B cell (primary cell): ENCODE data around the gene ZPBP2. TPM values are rescaled to one million over a fixed set of nuclear protein-coding genes. Genes with fewer than 3 reads are reported as not detected.

Source experiments
- ATAC-seq: fragments of 200-7000 bp; cut with Tn5 transposase; one replicate; pipeline ENCODE4 v1.10.0; 2021; ENCODE audit warnings: low read depth, mild to moderate bottlenecking, moderate number of reproducible peaks, moderate library complexity
- CTCF ChIA-PET: fragments of 350-600 bp; sonication (Branson Sonifier 250); formaldehyde crosslinking; loops from one replicate; lab custom pipeline; 2021; ENCODE audit warnings: antibody characterized with exemption, inconsistent platforms; lab: Charles Lee
- POLR2A ChIA-PET: fragments of 350-600 bp; sonication (Branson Sonifier 250); formaldehyde crosslinking; loops from one replicate; lab custom pipeline; 2021; ENCODE audit warnings: antibody characterized with exemption; lab: Charles Lee
- DNase-seq: peaks from one replicate; pipeline ENCODE4 v3.0.0; 2013
- H2AFZ ChIP-seq: 2 replicates; pipeline ENCODE4 v1.6.1; 2012; ENCODE audit warnings: mild to moderate bottlenecking, low read depth, low read length; ENCODE audit not compliant: insufficient read depth, poor library complexity, severe bottlenecking
- H3K27ac ChIP-seq, 2 donors: 1 replicate in 1 of 2; 2 replicates in 1 of 2; pipeline ENCODE4 v1.5.1; 2012 to 2013; ENCODE audit warnings: low read length in 2 of 2, mild to moderate bottlenecking in 2 of 2, moderate library complexity in 1 of 2
- H3K27me3 ChIP-seq, 4 experiments: fragments of 200-600 bp in 1 of 4; sonication (generic) in 1 of 4; replicated peaks in 1 of 4; 1 replicate in 2 of 4; 2 replicates in 2 of 4; pipeline versions ENCODE4 v1.6.1 to v1.7.0; 2013 to 2016; ENCODE audit warnings: low read length in 3 of 4, mild to moderate bottlenecking in 2 of 4, mixed read lengths in 1 of 4, moderate library complexity in 1 of 4; ENCODE audit not compliant: insufficient read depth in 4 of 4, control insufficient read depth in 3 of 4; ENCODE audit errors: control extremely low read depth in 1 of 4
- H3K36me3 ChIP-seq, 2 experiments: replicated peaks in 1 of 2; 1 replicate in 1 of 2; 2 replicates in 1 of 2; pipeline versions ENCODE4 v1.6.1 to v1.7.1; 2013; ENCODE audit warnings: low read length in 1 of 2; ENCODE audit not compliant: insufficient read depth in 2 of 2, control insufficient read depth in 1 of 2; ENCODE audit errors: control extremely low read depth in 1 of 2, extremely low read depth in 1 of 2
- H3K4me1 ChIP-seq, 2 donors: fragments of 200-600 bp in 1 of 2; sonication (generic) in 1 of 2; 1 replicate in 1 of 2; 2 replicates in 1 of 2; pipeline versions ENCODE4 v1.5.1 to v1.6.1; 2013 to 2017; ENCODE audit warnings: low read length in 2 of 2; ENCODE audit not compliant: control insufficient read depth in 2 of 2, insufficient read depth in 2 of 2
- H3K4me2 ChIP-seq: replicated peaks from 2 replicates; pipeline ENCODE3; 2012; ENCODE audit warnings: mild to moderate bottlenecking, low read depth, low read length; ENCODE audit not compliant: poor library complexity, severe bottlenecking
- H3K4me3 ChIP-seq, 5 experiments: fragments of 200-600 bp in 1 of 5; sonication (generic) in 1 of 5; 1 replicate in 3 of 5; 2 replicates in 2 of 5; pipeline versions ENCODE4 v1.5.1 to v1.7.0; 2011 to 2016; ENCODE audit warnings: low read length in 4 of 5, mild to moderate bottlenecking in 4 of 5, low read depth in 2 of 5, control low read depth in 1 of 5, moderate library complexity in 1 of 5; ENCODE audit not compliant: insufficient read depth in 1 of 5; ENCODE audit errors: control extremely low read depth in 1 of 5, extremely low read depth in 1 of 5
- H3K79me2 ChIP-seq: fragments of 200-600 bp; sonication (generic); one replicate; pipeline ENCODE4 v1.6.0; 2016; ENCODE audit warnings: low read length; ENCODE audit not compliant: control insufficient read depth, insufficient read depth
- H3K9ac ChIP-seq: fragments of 200-600 bp; sonication (generic); 2 replicates; pipeline ENCODE4 v1.6.1; 2017; ENCODE audit warnings: mild to moderate bottlenecking, low read length, moderate library complexity
- H3K9me3 ChIP-seq, 3 donors: one replicate each; pipeline versions ENCODE4 v1.6.1 to v1.7.1; 2013; ENCODE audit warnings: low read length in 2 of 3; ENCODE audit not compliant: control insufficient read depth in 2 of 3, insufficient read depth in 1 of 3; ENCODE audit errors: control extremely low read depth in 1 of 3
- H4K20me1 ChIP-seq: 2 replicates; pipeline ENCODE4 v1.6.0; 2012; ENCODE audit warnings: mild to moderate bottlenecking, low read length; ENCODE audit not compliant: insufficient read depth, control insufficient read depth, poor library complexity, severe bottlenecking
- H3K27ac Mint-ChIP-seq: one replicate; pipeline ENCODE4 v1.8.0; 2021; ENCODE audit warnings: mixed read lengths
- H3K27me3 Mint-ChIP-seq: one replicate; pipeline ENCODE4 v1.8.0; 2021; ENCODE audit warnings: mixed read lengths
- H3K4me1 Mint-ChIP-seq: one replicate; pipeline ENCODE4 v1.8.0; 2021; ENCODE audit warnings: mixed read lengths
- H3K4me3 Mint-ChIP-seq: one replicate; pipeline ENCODE4 v1.8.0; 2021; ENCODE audit warnings: mixed read lengths
- H3K9me3 Mint-ChIP-seq: one replicate; pipeline ENCODE4 v1.8.0; 2022; ENCODE audit warnings: mixed read lengths; ENCODE audit not compliant: insufficient read depth
- EZH2 ChIP-seq: IDR thresholded peaks from 2 replicates; pipeline ENCODE4 v1.6.1; 2012; ENCODE audit warnings: borderline replicate concordance, low read depth, mild to moderate bottlenecking, moderate library complexity, low read length; ENCODE audit not compliant: insufficient read depth, poor library complexity, severe bottlenecking
- WGBS: methylation state at CpG from one replicate; pipeline ENCODE4 v1.1.5; 2013; ENCODE audit warnings: missing lambda C conversion rate; ENCODE audit not compliant: insufficient coverage; 5-methylcytosine and 5-hydroxymethylcytosine counted together
- intact Hi-C: fragments of 100-400 bp; cut with micrococcal nuclease; formaldehyde crosslinking; loops from one replicate; pipeline ENCODE4 v1.10.0; 2022
- polyA plus RNA-seq: library from polyadenylated mRNA; depleted of rRNA; stranded (reverse); fragments of >200 nt; gene quantifications from 2 replicates; pipeline ENCODE4 v1.2.3, GENCODE V29; 2012
- total RNA-seq, 2 donors: library from RNA; stranded (reverse); fragments of 120-200 nt in 1 of 2; gene quantifications; 1 replicate in 1 of 2; 2 replicates in 1 of 2; pipeline versions ENCODE4 v1.2.3 to v1.2.4, GENCODE V29; 2013 to 2022
- TF ChIP-seq, protein P1 (sequence below): fragments of 200-600 bp; IDR thresholded peaks from one replicate; pipeline ENCODE4 v1.8.0; 2022; ENCODE audit warnings: antibody characterized with exemption, mild to moderate bottlenecking

The ZPBP2 gene
- total and polyA plus RNA-seq, 2 donors (not counting 1 experiment from before 2014, with no cell fraction given) = 1.6 to 1.7 TPM

DNA sequence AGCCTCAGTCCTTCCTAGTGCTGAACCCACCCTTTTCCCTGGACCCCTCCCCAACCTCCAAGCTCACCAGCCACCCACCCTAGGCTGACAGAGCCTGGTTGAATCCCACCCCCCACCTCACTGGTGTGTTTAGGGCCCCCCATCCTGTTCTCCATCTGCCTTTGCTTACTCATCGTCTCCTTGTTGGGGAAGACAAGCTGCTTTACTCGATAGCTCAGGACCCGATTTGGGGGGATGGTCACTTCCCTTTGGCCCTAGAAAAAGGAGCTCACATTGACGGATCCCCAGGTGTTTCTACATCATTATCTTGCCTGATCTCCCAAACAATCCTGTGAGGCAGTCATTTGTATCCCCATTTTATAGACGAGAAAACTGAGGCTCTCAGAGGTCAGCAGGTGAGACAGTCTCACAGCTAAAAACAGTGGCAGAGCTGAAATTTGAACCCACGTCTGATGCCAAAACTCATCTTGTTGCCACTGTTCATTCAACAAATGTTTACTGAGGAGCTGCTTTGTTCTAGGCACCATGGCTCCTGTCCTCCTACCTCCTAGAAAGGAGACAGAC is 40.9 kb downstream of the ZPBP2 start:
- Histone ChIP-seq H3K79me2 (no peaks in the 10 kb centered on the region), H4K20me1 (no peaks in the 10 kb centered on the region), H3K27me3 (no peaks in the 10 kb centered on the region), H3K4me3 (no peak overlapping the region), H3K4me1 (no peaks in the 10 kb centered on the region), H3K9me3 (no peaks in the 10 kb centered on the region), H2AFZ (no peak overlapping the region), H3K27ac (no peak overlapping the region), H3K4me2 (no peak overlapping the region), H3K36me3 (peaks cover 2 to 18% of the 10 kb centered on the region in 2 experiments), H3K9ac (no peak overlapping the region)
- no peaks in the 10 kb centered on the region for H3K4me1 Mint-ChIP-seq
- 95% methylated on average over 6 of the region's 6 CpGs for WGBS
- H3K4me3 Mint-ChIP-seq = no peak overlapping the region
- intact Hi-C loops = no loop called here
- POLR2A ChIA-PET = no interaction called here
- no peak overlapping the region for H3K27ac Mint-ChIP-seq
- DNase-seq (no peak), ATAC-seq (no peak)
- CTCF ChIA-PET = no interaction called here
- TF ChIP-seq, protein P1, sequence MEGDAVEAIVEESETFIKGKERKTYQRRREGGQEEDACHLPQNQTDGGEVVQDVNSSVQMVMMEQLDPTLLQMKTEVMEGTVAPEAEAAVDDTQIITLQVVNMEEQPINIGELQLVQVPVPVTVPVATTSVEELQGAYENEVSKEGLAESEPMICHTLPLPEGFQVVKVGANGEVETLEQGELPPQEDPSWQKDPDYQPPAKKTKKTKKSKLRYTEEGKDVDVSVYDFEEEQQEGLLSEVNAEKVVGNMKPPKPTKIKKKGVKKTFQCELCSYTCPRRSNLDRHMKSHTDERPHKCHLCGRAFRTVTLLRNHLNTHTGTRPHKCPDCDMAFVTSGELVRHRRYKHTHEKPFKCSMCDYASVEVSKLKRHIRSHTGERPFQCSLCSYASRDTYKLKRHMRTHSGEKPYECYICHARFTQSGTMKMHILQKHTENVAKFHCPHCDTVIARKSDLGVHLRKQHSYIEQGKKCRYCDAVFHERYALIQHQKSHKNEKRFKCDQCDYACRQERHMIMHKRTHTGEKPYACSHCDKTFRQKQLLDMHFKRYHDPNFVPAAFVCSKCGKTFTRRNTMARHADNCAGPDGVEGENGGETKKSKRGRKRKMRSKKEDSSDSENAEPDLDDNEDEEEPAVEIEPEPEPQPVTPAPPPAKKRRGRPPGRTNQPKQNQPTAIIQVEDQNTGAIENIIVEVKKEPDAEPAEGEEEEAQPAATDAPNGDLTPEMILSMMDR = no peak
- TF ChIP-seq EZH2 = no peak
- H3K9me3 Mint-ChIP-seq = no peaks in the 10 kb centered on the region
- H3K27me3 Mint-ChIP-seq = no peaks in the 10 kb centered on the region

DNA sequence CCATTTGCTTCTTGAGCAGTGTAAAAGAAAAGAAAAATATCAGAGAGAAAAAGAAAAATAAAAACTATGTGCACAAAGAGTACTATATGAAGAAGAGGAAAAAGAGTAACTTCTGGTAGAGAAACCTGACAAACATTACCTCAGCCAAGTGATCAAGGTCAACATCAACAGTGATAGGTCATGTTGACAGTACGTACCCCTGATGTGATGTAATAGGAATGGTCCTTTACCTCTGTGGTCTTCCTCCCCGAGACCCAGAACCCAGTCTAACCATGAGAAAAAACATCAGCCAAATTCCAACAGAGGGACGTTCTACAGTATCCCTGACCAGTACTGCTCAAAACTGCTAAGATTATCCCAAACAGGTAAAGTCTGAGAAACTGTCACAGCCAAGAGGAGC is 46.0 kb downstream of the ZPBP2 start:
- CTCF ChIA-PET = interaction anchor here (0.6 kb wide), 1 partner anchor 26 kb away, joined by 3 read pairs; no protein-coding TSS in a partner anchor
- no peaks in the 10 kb centered on the region for H3K27me3 ChIP-seq
- intact Hi-C loops = no loop called here
- no peaks in the 10 kb centered on the region for H3K79me2 ChIP-seq
- H3K27ac ChIP-seq = no peak overlapping the region
- peaks cover 9% of the 10 kb centered on the region for H3K4me1 Mint-ChIP-seq
- WGBS = 100% methylated on average over 1 of the region's 3 CpGs
- no peak for TF ChIP-seq EZH2
- POLR2A ChIA-PET = no interaction called here
- H3K4me3 ChIP-seq = no peak overlapping the region
- ATAC-seq = no peak
- H3K27ac Mint-ChIP-seq = no peak overlapping the region
- H3K4me2 ChIP-seq = no peak overlapping the region
- H3K9me3 ChIP-seq = no peaks in the 10 kb centered on the region
- peaks cover 5% of the 10 kb centered on the region in 2 donors for H3K4me1 ChIP-seq
- no peaks in the 10 kb centered on the region for H3K27me3 Mint-ChIP-seq
- no peak overlapping the region for H2AFZ ChIP-seq
- no peaks in the 10 kb centered on the region for H4K20me1 ChIP-seq
- no peaks in the 10 kb centered on the region for H3K9me3 Mint-ChIP-seq
- DNase-seq = no peak
- H3K9ac ChIP-seq = no peak overlapping the region
- H3K4me3 Mint-ChIP-seq = no peak overlapping the region
- H3K36me3 ChIP-seq = peaks cover 2 to 18% of the 10 kb centered on the region in 2 experiments
